Astrocyte of the cerebellum (primary cell): ENCODE data around the gene C12orf57.

Experiments used
- DNase-seq: peaks from one replicate; pipeline ENCODE4 v3.0.0-alpha.2; 2011; ENCODE audit warnings: low read depth
- H3K4me3 ChIP-seq: 2 replicates; pipeline ENCODE4 v1.5.1; 2011; ENCODE audit warnings: mild to moderate bottlenecking, low read depth, low read length, moderate library complexity
- in situ Hi-C: cut with HindIII; loops from 2 replicates; pipeline ENCODE4 v1.10.0; 2017; ENCODE audit warnings: low sequenced_read_pairs
- TF ChIP-seq, protein P1 (sequence below): IDR thresholded peaks from 2 replicates; pipeline ENCODE4 v1.5.1; 2012; ENCODE audit warnings: low read length, low read depth, moderate library complexity, mild to moderate bottlenecking; ENCODE audit errors: missing control alignments

Gene C12orf57, protein sequence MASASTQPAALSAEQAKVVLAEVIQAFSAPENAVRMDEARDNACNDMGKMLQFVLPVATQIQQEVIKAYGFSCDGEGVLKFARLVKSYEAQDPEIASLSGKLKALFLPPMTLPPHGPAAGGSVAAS

DNA sequence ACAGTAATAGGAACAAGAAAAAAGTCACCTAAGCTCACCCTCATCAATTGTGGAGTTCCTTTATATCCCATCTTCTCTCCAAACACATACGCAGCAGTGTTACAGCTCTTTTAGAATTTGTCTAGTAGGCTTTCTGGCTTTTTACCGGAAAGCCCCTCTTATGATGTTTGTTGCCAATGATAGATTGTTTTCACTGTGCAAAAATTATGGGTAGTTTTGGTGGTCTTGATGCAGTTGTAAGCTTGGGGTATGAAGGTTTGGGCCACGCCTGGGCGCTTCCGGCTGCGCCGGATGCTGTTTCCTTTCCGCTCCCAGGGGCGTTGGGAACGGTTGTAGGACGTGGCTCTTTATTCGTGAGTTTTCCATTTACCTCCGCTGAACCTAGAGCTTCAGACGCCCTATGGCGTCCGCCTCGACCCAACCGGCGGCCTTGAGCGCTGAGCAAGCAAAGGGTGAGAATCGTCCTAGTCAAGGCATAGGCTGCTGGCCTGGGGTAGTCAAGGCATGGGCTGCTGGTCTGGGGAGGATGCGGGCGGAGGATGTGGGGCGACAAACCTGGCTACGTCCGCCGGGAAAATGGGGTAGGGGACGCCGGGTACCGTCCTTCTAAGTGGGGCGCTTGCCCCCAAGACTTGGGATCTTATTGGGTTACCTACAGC, at the start of gene C12orf57, which contains the start of gene RNU7-1:
Gene C12orf57 (plus strand): TSS at position 301 of the 659 bp plus-strand sequence. CDS start 100 bp downstream, at position 401.
Gene RNU7-1 (plus strand): TSS at position 95 of the 659 bp plus-strand sequence.
- H3K4me3 ChIP-seq = peak within 1 kb of the TSS; percentile 69
- peak; percentile 76 for DNase-seq
- TF ChIP-seq, protein P1, sequence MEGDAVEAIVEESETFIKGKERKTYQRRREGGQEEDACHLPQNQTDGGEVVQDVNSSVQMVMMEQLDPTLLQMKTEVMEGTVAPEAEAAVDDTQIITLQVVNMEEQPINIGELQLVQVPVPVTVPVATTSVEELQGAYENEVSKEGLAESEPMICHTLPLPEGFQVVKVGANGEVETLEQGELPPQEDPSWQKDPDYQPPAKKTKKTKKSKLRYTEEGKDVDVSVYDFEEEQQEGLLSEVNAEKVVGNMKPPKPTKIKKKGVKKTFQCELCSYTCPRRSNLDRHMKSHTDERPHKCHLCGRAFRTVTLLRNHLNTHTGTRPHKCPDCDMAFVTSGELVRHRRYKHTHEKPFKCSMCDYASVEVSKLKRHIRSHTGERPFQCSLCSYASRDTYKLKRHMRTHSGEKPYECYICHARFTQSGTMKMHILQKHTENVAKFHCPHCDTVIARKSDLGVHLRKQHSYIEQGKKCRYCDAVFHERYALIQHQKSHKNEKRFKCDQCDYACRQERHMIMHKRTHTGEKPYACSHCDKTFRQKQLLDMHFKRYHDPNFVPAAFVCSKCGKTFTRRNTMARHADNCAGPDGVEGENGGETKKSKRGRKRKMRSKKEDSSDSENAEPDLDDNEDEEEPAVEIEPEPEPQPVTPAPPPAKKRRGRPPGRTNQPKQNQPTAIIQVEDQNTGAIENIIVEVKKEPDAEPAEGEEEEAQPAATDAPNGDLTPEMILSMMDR = no peak
- in situ Hi-C loops = no loop called here

DNA sequence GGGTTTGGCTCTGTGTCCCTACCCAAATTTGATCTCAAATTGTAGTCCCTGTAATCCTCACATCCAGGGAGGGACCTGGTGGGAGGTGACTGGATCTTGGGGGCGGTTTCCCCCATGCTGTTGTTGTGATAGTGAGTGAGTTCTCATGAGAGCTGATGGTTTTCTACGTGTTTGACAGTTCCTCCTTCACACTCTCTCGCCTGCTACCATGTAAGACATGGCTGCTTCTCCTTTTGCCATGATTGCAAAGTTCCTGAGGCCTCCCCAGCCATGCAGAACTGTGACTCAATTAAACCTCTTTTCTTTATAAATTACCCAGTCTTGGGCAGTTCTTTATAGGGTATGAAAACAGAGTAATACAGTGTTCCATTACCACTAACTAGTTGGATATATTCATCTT, 49.5 kb upstream of the C12orf57 start:
- in situ Hi-C loops = no loop called here
- H3K4me3 ChIP-seq = no peak overlapping the region
- no peak for DNase-seq
- TF ChIP-seq, protein P1 = no peak

DNA sequence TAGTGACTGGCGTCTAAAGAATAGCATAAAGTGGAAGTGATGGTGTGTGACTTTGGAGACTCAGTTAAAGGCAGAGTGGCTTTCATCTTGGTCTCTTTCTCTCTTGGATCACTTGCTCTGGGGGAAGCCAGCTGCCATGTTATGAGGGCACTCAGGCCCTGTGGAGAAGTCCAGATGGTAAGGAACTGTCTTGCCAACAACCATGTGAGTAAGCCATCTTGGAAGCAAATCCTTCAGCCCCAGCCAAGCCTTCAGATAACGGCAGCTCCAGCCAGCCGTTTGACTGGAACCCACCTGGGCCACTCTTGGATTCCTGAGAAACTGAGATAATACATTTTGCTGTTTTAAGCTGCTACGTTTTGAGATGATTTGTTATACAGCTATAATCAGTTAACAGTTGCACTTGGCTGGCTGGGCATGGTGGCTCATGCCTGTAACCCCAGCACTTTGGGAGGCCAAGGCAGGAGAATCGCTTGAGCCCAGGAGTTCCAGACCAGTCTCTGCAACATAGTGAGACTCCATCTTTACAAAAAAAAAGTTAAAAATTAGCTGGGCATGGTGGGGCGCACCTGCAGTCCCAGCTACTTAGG, 46.9 kb upstream of the C12orf57 start:
- TF ChIP-seq, protein P1 = no peak
- DNase-seq = no peak
- no peak overlapping the region for H3K4me3 ChIP-seq
- in situ Hi-C loops = no loop called here

DNA sequence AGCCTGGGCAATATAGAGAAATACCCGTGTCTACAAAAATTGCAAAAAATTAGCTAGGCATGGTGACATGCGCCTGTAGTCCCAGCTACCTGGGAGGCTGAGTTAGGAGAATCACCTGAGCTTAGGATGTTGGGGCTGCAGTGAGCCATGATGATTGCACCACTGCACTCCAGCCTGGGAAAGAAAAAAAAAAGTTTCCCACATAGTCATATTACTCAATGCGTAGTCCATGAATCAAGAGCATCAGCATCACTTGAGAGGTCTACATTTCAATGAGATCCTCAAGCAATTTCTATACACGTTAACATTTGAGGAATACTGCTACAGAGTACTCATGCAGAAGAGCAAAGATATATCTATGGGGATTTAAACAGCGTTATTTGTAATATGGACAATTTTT, 44.4 kb upstream of the C12orf57 start:
- no peak for DNase-seq
- TF ChIP-seq, protein P1 = no peak
- H3K4me3 ChIP-seq = no peak overlapping the region
- in situ Hi-C loops = no loop called here

DNA sequence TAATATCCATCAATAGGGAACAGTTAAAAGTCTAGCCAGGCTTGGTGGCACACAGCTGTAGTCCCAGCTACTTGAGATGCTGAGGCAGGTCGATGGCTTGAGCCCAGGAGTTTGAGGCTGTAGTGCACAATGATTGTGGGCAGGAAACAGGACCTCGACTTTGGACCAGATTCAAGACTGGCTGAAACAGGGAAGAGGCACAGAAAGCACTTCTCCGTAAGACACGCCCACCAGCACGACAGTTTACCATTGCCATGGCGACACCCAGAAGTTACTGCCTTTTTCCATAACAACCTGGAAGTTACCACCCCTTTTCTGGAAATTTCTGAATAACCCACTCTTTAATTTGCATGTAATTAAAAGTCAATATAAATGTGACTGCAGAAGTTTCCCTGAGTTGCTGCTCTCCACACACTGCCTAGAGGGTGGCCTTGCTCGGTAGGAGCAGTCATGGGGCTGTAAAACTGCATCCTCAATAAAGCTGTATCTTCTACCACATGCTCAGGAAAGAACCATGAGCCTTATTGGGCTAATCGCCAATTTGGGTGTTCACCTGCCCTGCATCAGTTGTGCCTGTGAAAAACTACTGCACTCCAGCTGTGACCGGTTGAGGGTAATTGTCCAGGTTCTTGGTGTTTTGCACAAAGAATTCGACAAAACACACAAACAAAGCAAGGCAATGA, 43.8 kb upstream of the C12orf57 start:
- in situ Hi-C loops = no loop called here
- TF ChIP-seq, protein P1 = no peak
- DNase-seq = peak; percentile 62
- H3K4me3 ChIP-seq = no peak overlapping the region

DNA sequence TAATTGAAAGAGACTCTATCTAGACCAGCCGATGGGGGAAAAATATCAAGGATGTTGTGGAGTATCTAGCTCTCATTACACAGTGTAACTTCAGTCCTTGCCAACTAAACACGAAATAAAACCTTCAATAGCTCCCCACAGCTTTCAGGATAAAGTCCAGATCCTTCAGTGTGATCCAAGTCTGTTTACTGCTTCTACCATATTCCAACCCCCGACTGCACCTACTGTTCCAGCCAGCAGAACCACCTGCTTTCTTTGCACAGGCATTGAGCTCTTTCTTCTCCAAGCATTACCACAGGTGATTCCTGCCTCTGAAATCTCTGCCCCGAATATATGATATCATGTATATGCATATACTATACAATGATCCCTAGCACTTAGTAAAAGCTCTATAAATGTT, 41.4 kb upstream of the C12orf57 start:
- in situ Hi-C loops = no loop called here
- H3K4me3 ChIP-seq = no peak overlapping the region
- no peak for DNase-seq
- TF ChIP-seq, protein P1 = no peak
